ENCODE results near the gene CHST11. TPM values are rescaled to one million over a fixed set of nuclear protein-coding genes. Genes with fewer than 3 reads are reported as not detected.

CHST11 gene
- total and polyA plus RNA-seq, 9 of the 15 experiments (the other 6 are each of a cell fraction or from before 2014, with no cell fraction given), result 2.3 to 38.7 (median 15.0) TPM

- TF ChIP-seq HMBOX1 (IDR thresholded peaks at IDR 0.05), result peak; percentile 11; the same call in 1 of the 2 replicates
- TF ChIP-seq CHD1 (IDR thresholded peaks at IDR 0.05; ENCODE audit: low read length), result peak; percentile 53
- TF ChIP-seq ZNF407 (IDR thresholded peaks at IDR 0.05; ENCODE audit: low read depth), result no peak
- no peak for TF ChIP-seq TCF7 (IDR thresholded peaks at IDR 0.05; ENCODE audit: borderline replicate concordance)
- no peak for TF ChIP-seq EZH2 (IDR thresholded peaks at IDR 0.05; ENCODE audit: borderline replicate concordance, low read depth, low read length)
- TF ChIP-seq ZBTB34 (CRISPR knock-in tag; IDR thresholded peaks at IDR 0.05), result no peak
- TF ChIP-seq ZNF609 (CRISPR knock-in tag; IDR thresholded peaks at IDR 0.05; ENCODE audit: borderline replicate concordance), result no peak
- no peak for TF ChIP-seq GATAD2A (IDR thresholded peaks at IDR 0.05)
- no peak for TF ChIP-seq EWSR1 (IDR thresholded peaks at IDR 0.05; ENCODE audit: borderline replicate concordance, low read depth, partially characterized antibody)
Measured at GRCh38 chr12:104459368-104459909, 2.7 kb downstream of the CHST11 start (continued).
